NCI-H2196 treated with DMSO at 0.1 percent for 48 hours (cell line): Measurements from ENCODE around the gene IL34.
"Not testable (repeated sequence)": the region's sequence is repeated elsewhere in the genome, so short reads cannot be mapped to it uniquely, and the experiment has no call there.

Source experiments
- DNase-seq: peaks from one replicate; lab custom pipeline; 2025; ENCODE audit not compliant: unreplicated experiment; lab: John Stamatoyannopoulos, UW

The IL34 gene

GRCh38 chr16:70630960-70631745, 15.2 kb upstream of the IL34 start:
- DNase-seq = no peak

- DNase-seq = no peak
Observed at GRCh38 chr16:70632273-70632672, 14.1 kb upstream of the IL34 start.

- DNase-seq = not testable (repeated sequence)
Observed at GRCh38 chr16:70633617-70634016, 12.7 kb upstream of the IL34 start.

GRCh38 chr16:70634861-70635260, 11.5 kb upstream of the IL34 start:
- DNase-seq = no peak

GRCh38 chr16:70635336-70636016, 10.9 kb upstream of the IL34 start:
- no peak for DNase-seq

GRCh38 chr16:70638814-70639792, 7.3 kb upstream of the IL34 start:
- DNase-seq = no peak

- DNase-seq = no peak
Observed at GRCh38 chr16:70642633-70643032, 3.7 kb upstream of the IL34 start.

GRCh38 chr16:70643264-70643663, 3.1 kb upstream of the IL34 start:
- not testable (repeated sequence) for DNase-seq

- no peak for DNase-seq
Observed at GRCh38 chr16:70644763-70645597, 1.4 kb upstream of the IL34 start.

- DNase-seq = no peak
Observed at GRCh38 chr16:70647441-70648359, 1.3 kb downstream of the IL34 start.

- DNase-seq = no peak
Observed at GRCh38 chr16:70648606-70649005, 2.2 kb downstream of the IL34 start.

GRCh38 chr16:70649300-70649699, 2.9 kb downstream of the IL34 start:
- DNase-seq = no peak

GRCh38 chr16:70650216-70650615, 3.9 kb downstream of the IL34 start:
- DNase-seq = no peak

GRCh38 chr16:70651524-70651923, 5.2 kb downstream of the IL34 start:
- no peak for DNase-seq

GRCh38 chr16:70652322-70652721, 6.0 kb downstream of the IL34 start:
- no peak for DNase-seq

- DNase-seq = no peak
Observed at GRCh38 chr16:70653406-70653805, 7.0 kb downstream of the IL34 start.

GRCh38 chr16:70653809-70654771, 7.7 kb downstream of the IL34 start:
- no peak for DNase-seq

- DNase-seq = no peak
Observed at GRCh38 chr16:70656065-70656711, 9.8 kb downstream of the IL34 start.
